ENCODE measurements around the gene ITGA4.

DNA sequence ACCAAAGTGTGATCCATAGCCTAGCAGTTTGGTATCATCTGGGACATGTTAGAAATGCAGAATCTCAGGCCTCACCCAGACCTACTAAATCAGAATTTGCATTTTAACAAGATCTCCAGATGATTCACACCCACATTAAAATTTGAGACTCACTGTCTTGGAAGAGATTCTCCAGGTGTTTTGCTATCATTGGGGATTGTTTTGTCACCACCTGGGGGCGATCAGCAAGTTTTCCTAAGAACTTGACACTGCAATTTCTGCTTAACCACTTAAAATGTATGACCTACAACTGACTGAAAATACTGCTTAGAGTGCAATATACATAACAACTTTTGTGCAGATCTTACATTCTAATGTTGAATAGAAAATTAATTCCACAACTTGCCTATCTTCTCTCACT is 18.9 kb upstream of the ITGA4 start:
- TF ChIP-seq, protein P1, sequence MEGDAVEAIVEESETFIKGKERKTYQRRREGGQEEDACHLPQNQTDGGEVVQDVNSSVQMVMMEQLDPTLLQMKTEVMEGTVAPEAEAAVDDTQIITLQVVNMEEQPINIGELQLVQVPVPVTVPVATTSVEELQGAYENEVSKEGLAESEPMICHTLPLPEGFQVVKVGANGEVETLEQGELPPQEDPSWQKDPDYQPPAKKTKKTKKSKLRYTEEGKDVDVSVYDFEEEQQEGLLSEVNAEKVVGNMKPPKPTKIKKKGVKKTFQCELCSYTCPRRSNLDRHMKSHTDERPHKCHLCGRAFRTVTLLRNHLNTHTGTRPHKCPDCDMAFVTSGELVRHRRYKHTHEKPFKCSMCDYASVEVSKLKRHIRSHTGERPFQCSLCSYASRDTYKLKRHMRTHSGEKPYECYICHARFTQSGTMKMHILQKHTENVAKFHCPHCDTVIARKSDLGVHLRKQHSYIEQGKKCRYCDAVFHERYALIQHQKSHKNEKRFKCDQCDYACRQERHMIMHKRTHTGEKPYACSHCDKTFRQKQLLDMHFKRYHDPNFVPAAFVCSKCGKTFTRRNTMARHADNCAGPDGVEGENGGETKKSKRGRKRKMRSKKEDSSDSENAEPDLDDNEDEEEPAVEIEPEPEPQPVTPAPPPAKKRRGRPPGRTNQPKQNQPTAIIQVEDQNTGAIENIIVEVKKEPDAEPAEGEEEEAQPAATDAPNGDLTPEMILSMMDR (conservative IDR thresholded peaks at IDR 0.05; ENCODE audit: low read length): peak; percentile 77
- no peak for TF ChIP-seq EZH2phosphoT487 (IDR thresholded peaks at IDR 0.05; ENCODE audit: borderline replicate concordance)
